HG03064 (cell line): ENCODE measurements around the gene ACTG2.

Experiments
- ATAC-seq: cut with Tn5 transposase; IDR thresholded peaks from one replicate; pipeline ENCODE4 v1.9.1; 2021; ENCODE audit warnings: low read depth; ENCODE audit not compliant: unreplicated experiment

ACTG2 gene

DNA sequence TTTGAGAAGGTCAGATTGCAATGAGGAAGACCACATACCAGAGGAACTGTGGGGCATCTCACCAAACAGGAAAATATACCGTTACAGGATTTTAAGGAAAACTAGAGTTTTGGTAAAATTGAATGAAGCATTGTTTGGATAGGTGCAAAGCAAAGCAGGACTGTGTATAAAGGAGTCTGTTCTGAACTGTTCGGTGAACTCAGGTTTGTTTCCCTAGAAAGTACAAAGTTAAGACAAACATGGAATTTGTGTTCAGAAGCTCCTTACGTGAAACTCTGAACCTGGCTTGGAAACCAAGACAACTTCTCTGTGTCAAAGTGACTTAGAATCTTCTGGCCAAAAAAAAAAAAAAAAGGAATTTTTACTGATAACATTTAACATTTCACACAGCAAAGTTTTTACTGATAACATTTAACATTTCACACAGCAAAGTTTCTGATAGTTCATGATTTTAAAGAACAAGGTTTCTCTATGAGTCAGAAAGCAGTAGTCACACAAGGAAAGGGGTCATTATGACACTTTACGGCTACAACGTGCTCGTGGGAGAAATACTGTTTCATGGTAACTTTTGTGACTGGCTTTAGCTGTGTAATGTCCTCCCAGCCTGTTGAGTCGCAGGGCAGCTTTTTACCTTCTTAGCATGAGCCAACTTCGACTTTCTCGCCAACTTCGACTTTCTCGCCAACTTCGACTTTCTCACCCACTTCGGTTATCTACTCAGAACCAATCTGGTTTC lies 70.7 kb downstream of the ACTG2 start:
- ATAC-seq = no peak

DNA sequence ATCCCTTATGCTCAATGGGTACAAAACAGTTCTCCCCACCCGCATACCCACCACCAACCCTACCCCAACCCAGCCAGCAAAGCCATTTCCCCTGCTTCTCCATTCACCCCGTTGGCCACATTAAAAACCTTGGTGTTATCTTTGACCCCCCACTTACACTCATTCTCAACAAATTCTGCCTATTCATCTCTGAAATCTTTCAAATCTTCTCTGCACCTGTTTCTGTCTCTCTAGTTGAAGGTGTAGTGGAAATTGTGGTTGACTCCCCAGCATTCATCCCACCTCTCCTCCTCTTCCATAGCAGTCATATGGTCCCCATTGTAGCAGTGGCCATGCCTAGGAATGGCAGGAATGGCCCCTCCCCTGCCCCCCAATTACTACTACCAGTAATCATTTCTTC lies 71.4 kb downstream of the ACTG2 start:
- ATAC-seq = no peak

DNA sequence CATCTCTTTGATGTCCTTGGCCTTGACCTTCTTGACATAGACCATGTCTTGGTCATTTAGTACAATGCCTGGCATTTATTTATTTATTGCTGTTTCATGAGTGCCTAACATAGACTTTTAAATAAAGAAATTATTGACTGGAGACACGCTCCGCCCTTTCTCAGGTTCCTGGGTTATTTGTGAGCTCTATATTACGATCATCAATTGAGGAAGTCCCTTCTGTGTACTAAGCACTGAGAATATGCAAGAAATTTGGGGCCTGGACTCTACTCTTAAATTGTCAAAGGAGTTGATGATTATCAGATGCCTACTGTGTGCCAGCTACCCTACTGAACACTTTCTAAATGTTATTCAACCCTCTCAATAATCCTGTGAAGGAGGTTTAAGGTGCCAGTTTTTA lies 72.2 kb downstream of the ACTG2 start:
- ATAC-seq = no peak

DNA sequence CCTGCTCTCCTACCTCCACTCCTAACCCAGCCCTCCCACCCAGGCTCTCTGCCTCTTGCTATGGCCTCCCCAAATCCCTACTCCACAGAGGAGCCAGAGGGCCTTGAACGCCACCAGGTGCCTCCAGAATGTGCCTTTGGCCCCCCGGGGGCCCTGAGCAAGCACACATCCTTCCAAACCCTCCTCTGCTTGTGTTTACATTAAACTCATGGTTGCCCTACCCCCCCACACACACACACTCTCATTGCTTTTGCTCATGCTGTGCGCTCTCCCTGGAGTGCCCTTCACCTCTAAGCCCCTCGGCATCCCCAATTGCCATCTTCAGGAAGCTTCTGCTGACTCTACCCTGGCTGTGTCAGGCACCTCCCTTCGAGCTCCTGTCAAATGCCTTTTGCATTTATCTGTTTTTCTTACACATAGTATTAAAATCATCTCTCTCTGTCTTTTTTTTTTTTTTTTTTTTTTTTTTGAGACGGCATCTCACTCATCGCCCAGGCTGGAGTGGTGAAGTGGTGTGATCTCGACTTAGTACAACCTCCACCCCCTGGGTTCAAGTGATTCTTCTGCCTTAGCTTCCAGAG lies 75.6 kb downstream of the ACTG2 start:
- ATAC-seq = no peak

DNA sequence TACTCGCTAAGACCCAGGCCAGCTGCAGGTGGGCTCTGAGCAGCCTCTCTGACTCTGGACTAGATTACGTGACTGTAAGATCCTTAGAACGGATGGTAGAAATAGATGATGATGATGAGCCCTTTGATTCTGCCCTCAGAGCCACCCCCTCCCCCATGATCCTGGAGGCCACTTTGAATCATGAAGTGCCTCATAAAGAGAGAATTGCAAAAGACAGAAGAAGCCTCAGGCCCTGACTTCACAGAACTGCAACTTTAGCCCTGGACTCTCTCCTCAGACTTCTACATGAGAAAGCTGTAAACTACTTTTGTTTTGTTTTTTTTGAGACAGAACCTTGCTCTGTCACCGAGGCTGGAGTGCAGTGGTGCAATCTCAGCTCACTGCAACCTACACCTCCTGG lies 76.5 kb downstream of the ACTG2 start:
- ATAC-seq = no peak
